DND-41 (cell line): ENCODE results near the gene GDF9.

Experiments
- EZH2 ChIP-seq: IDR thresholded peaks from 3 replicates; pipeline ENCODE4 v1.6.1; 2012; ENCODE audit warnings: borderline replicate concordance, low read depth, mild to moderate bottlenecking, moderate library complexity, low read length, inconsistent platforms; ENCODE audit not compliant: severe bottlenecking
- TF ChIP-seq, protein P1 (sequence below): IDR thresholded peaks from 2 replicates; pipeline ENCODE4 v1.5.1; 2012; ENCODE audit warnings: borderline replicate concordance, low read length, moderate library complexity, mild to moderate bottlenecking; ENCODE audit not compliant: poor library complexity, severe bottlenecking; ENCODE audit errors: extremely low read depth

DNA sequence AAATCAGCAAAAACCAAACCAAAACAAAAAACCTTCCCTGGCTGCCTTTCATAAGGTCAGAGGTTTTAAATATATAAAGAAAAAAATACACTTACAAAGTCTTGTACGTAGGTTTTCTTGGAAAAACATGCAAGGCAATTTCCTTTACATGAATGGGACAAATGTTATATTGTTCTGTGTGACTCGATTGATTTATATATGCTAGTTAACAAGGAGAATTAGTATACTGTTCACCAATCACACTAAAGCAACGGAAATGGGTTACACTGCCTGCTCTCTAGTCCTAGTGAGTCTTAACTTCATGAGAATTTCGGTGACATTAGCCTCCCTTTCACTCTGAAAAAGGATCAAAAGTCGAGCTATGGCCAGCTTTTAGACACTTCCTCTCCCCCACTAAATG, 5.5 kb downstream of the GDF9 start:
- TF ChIP-seq, protein P1, sequence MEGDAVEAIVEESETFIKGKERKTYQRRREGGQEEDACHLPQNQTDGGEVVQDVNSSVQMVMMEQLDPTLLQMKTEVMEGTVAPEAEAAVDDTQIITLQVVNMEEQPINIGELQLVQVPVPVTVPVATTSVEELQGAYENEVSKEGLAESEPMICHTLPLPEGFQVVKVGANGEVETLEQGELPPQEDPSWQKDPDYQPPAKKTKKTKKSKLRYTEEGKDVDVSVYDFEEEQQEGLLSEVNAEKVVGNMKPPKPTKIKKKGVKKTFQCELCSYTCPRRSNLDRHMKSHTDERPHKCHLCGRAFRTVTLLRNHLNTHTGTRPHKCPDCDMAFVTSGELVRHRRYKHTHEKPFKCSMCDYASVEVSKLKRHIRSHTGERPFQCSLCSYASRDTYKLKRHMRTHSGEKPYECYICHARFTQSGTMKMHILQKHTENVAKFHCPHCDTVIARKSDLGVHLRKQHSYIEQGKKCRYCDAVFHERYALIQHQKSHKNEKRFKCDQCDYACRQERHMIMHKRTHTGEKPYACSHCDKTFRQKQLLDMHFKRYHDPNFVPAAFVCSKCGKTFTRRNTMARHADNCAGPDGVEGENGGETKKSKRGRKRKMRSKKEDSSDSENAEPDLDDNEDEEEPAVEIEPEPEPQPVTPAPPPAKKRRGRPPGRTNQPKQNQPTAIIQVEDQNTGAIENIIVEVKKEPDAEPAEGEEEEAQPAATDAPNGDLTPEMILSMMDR = no peak
- TF ChIP-seq EZH2 = no peak
